ENCODE measurements around the gene C4BPA.

The C4BPA gene

GRCh38 chr1:207124389-207124788, 20.4 kb downstream of the C4BPA start:
- no peak for DNase-seq (ENCODE audit: low read depth, low spot score)

- no peak for DNase-seq (ENCODE audit: low read depth, low spot score)
Measured at GRCh38 chr1:207128336-207128921, 24.4 kb downstream of the C4BPA start.

- no peak for DNase-seq (ENCODE audit: low read depth, low spot score)
Measured at GRCh38 chr1:207129053-207129452, 25.0 kb downstream of the C4BPA start.

GRCh38 chr1:207130252-207131036, 26.4 kb downstream of the C4BPA start:
- no peak for DNase-seq (ENCODE audit: low read depth, low spot score)

GRCh38 chr1:207131163-207131562, 27.1 kb downstream of the C4BPA start:
- DNase-seq (ENCODE audit: low read depth, low spot score), result no peak

- no peak for DNase-seq (ENCODE audit: low read depth, low spot score)
Measured at GRCh38 chr1:207134581-207134980, 30.5 kb downstream of the C4BPA start.

- DNase-seq (ENCODE audit: low read depth, low spot score), result no peak
Measured at GRCh38 chr1:207139616-207140015, 35.6 kb downstream of the C4BPA start.

- DNase-seq (ENCODE audit: low read depth, low spot score), result no peak
Measured at GRCh38 chr1:207140536-207140935, 36.5 kb downstream of the C4BPA start.

GRCh38 chr1:207145401-207146058, 41.5 kb downstream of the C4BPA start:
- DNase-seq (ENCODE audit: low read depth, low spot score), result no peak

- DNase-seq (ENCODE audit: low read depth, low spot score), result no peak
Measured at GRCh38 chr1:207151920-207152319, 47.9 kb downstream of the C4BPA start.

GRCh38 chr1:207152792-207153468, 48.9 kb downstream of the C4BPA start:
- DNase-seq (ENCODE audit: low read depth, low spot score), result no peak

- DNase-seq (ENCODE audit: low read depth, low spot score), result no peak
Measured at GRCh38 chr1:207155028-207155427, 51.0 kb downstream of the C4BPA start.

GRCh38 chr1:207156095-207156494, 52.1 kb downstream of the C4BPA start:
- no peak for DNase-seq (ENCODE audit: low read depth, low spot score)

GRCh38 chr1:207156826-207157225, 52.8 kb downstream of the C4BPA start:
- no peak for DNase-seq (ENCODE audit: low read depth, low spot score)

GRCh38 chr1:207164086-207164485, 60.1 kb downstream of the C4BPA start:
- no peak for DNase-seq (ENCODE audit: low read depth, low spot score)

GRCh38 chr1:207172321-207172720, 68.3 kb downstream of the C4BPA start:
- no peak for DNase-seq (ENCODE audit: low read depth, low spot score)

GRCh38 chr1:207172885-207173284, 68.9 kb downstream of the C4BPA start:
- DNase-seq (ENCODE audit: low read depth, low spot score), result no peak

- DNase-seq (ENCODE audit: low read depth, low spot score), result no peak
Measured at GRCh38 chr1:207173396-207173795, 69.4 kb downstream of the C4BPA start.

- DNase-seq (ENCODE audit: low read depth, low spot score), result no peak
Measured at GRCh38 chr1:207174913-207175312, 70.9 kb downstream of the C4BPA start.

GRCh38 chr1:207179036-207179435, 75.0 kb downstream of the C4BPA start:
- no peak for DNase-seq (ENCODE audit: low read depth, low spot score)

- DNase-seq (ENCODE audit: low read depth, low spot score), result no peak
Measured at GRCh38 chr1:207181847-207182246, 77.8 kb downstream of the C4BPA start.

GRCh38 chr1:207186503-207186902, 82.5 kb downstream of the C4BPA start:
- DNase-seq (ENCODE audit: low read depth, low spot score), result no peak
